GM23338 (cell line): ENCODE results near the gene PPL. TPM values are rescaled to one million over a fixed set of nuclear protein-coding genes. Genes with fewer than 3 reads are reported as not detected.

Experiments
- ATAC-seq: fragments of 200-7000 bp; cut with Tn5 transposase; 3 replicates; pipeline ENCODE4 v1.9.1; 2020
- DNase-seq: peaks from one replicate; pipeline ENCODE4 v3.0.0-alpha.2; 2015; ENCODE audit warnings: low spot score
- H2AFZ ChIP-seq: fragments of 200-600 bp; sonication (generic); 2 replicates; pipeline ENCODE4 v1.8.0; 2016; ENCODE audit warnings: antibody characterized with exemption, mild to moderate bottlenecking, moderate library complexity
- H3F3A ChIP-seq: fragments of 200-600 bp; sonication (generic); replicated peaks from 2 replicates; pipeline ENCODE4 v1.8.0; 2017; ENCODE audit warnings: antibody characterized with exemption, mixed run types, low read depth
- H3K27ac ChIP-seq: fragments of 200-600 bp; sonication (generic); 2 replicates; pipeline ENCODE4 v1.6.1; 2016; ENCODE audit warnings: low read depth
- H3K27me3 ChIP-seq: fragments of 200-600 bp; sonication (generic); 2 replicates; pipeline ENCODE4 v1.8.0; 2016; ENCODE audit warnings: mild to moderate bottlenecking, mixed run types, moderate library complexity; ENCODE audit not compliant: insufficient read depth
- H3K36me3 ChIP-seq: fragments of 200-600 bp; sonication (generic); 2 replicates; pipeline ENCODE4 v1.8.0; 2016; ENCODE audit warnings: mild to moderate bottlenecking; ENCODE audit not compliant: insufficient read depth
- H3K4me1 ChIP-seq: fragments of 200-600 bp; sonication (generic); 2 replicates; pipeline ENCODE4 v1.8.0; 2016; ENCODE audit warnings: mild to moderate bottlenecking, moderate library complexity; ENCODE audit not compliant: insufficient read depth
- H3K4me2 ChIP-seq: fragments of 200-600 bp; sonication (generic); 2 replicates; pipeline ENCODE4 v1.7.1; 2017; ENCODE audit warnings: mixed run types
- H3K4me3 ChIP-seq: fragments of 200-600 bp; sonication (generic); 2 replicates; pipeline ENCODE4 v1.6.1; 2016; ENCODE audit warnings: mixed run types
- H3K79me2 ChIP-seq: fragments of 200-600 bp; sonication (generic); replicated peaks from 2 replicates; pipeline ENCODE4 v1.8.0; 2017; ENCODE audit warnings: mild to moderate bottlenecking; ENCODE audit not compliant: insufficient read depth
- H3K9me2 ChIP-seq: fragments of 200-600 bp; sonication (generic); 2 replicates; pipeline ENCODE4 v1.8.0; 2017; ENCODE audit not compliant: insufficient read depth
- H4K20me1 ChIP-seq: fragments of 200-600 bp; sonication (generic); replicated peaks from 2 replicates; pipeline ENCODE4 v1.8.0; 2017; ENCODE audit warnings: mild to moderate bottlenecking; ENCODE audit not compliant: insufficient read depth
- H3K27ac Mint-ChIP-seq: 2 replicates; pipeline ENCODE4 v1.8.0; 2020; ENCODE audit warnings: inconsistent platforms, mild to moderate bottlenecking, moderate library complexity, mixed read lengths
- H3K27me3 Mint-ChIP-seq: 3 replicates; pipeline ENCODE4 v1.8.0; 2022; ENCODE audit warnings: low read depth, mild to moderate bottlenecking, moderate library complexity, mixed read lengths, inconsistent platforms; ENCODE audit not compliant: insufficient read depth, poor library complexity
- H3K36me3 Mint-ChIP-seq: 3 replicates; pipeline ENCODE4 v1.8.0; 2021; ENCODE audit warnings: low read depth, mild to moderate bottlenecking, inconsistent platforms, moderate library complexity, mixed read lengths
- H3K4me1 Mint-ChIP-seq: 3 replicates; pipeline ENCODE4 v1.8.0; 2020; ENCODE audit warnings: mild to moderate bottlenecking, inconsistent platforms, mixed read lengths
- H3K4me3 Mint-ChIP-seq: 3 replicates; pipeline ENCODE4 v1.8.0; 2021; ENCODE audit warnings: moderate library complexity, mild to moderate bottlenecking, inconsistent platforms, mixed read lengths
- H3K9me3 Mint-ChIP-seq: 3 replicates; pipeline ENCODE4 v1.8.0; 2020; ENCODE audit warnings: moderate library complexity, mild to moderate bottlenecking, inconsistent platforms, mixed read lengths
- CREB1 ChIP-seq: fragments of 250-450 bp; sonication (Bioruptor Pico); IDR thresholded peaks from 2 replicates; pipeline ENCODE4 v1.5.0; 2020; ENCODE audit warnings: low read depth, mild to moderate bottlenecking, moderate library complexity
- CTCF ChIP-seq, 2 experiments: fragments of 200-600 bp in 1 of 2; sonication (generic) in 1 of 2; conservative IDR thresholded peaks; 2 replicates each; pipeline versions ENCODE4 v1.5.1 to v1.6.1; 2016 to 2017; ENCODE audit warnings: antibody characterized with exemption in 2 of 2, low read depth in 2 of 2, mild to moderate bottlenecking in 2 of 2, moderate library complexity in 1 of 2
- ETS1 ChIP-seq: IDR thresholded peaks from 2 replicates; pipeline ENCODE4 v1.6.1; 2016; ENCODE audit warnings: antibody characterized with exemption
- EZH2 ChIP-seq: fragments of 200-600 bp; sonication (generic); IDR thresholded peaks from one replicate; pipeline ENCODE4 v1.8.0; 2017; ENCODE audit warnings: antibody characterized with exemption, mild to moderate bottlenecking, low read depth; ENCODE audit not compliant: unreplicated experiment
- EZH2phosphoT487 ChIP-seq: fragments of 200-600 bp; sonication (generic); IDR thresholded peaks from one replicate; pipeline ENCODE4 v1.8.1; 2018; ENCODE audit warnings: antibody characterized with exemption; ENCODE audit not compliant: unreplicated experiment
- NANOG ChIP-seq: IDR thresholded peaks from 2 replicates; pipeline ENCODE4 v1.6.1; 2016; ENCODE audit warnings: antibody characterized with exemption, borderline replicate concordance
- POLR2AphosphoS5 ChIP-seq: IDR thresholded peaks from 2 replicates; pipeline ENCODE4 v1.6.1; 2016; ENCODE audit warnings: antibody characterized with exemption, low read depth
- REST ChIP-seq: IDR thresholded peaks from one replicate; pipeline ENCODE4 v1.6.1; 2018; ENCODE audit warnings: antibody characterized with exemption; ENCODE audit not compliant: unreplicated experiment
- ZNF331 ChIP-seq: fragments of 250-450 bp; sonication (Bioruptor Pico); IDR thresholded peaks from 2 replicates; pipeline ENCODE4 v1.5.0; 2020; ENCODE audit warnings: low read depth, mild to moderate bottlenecking, moderate library complexity
- ZNF462 ChIP-seq: fragments of 250-450 bp; sonication (Bioruptor Pico); IDR thresholded peaks from 2 replicates; pipeline ENCODE4 v1.5.0; 2020; ENCODE audit warnings: mild to moderate bottlenecking, moderate library complexity
- polyA plus RNA-seq: library from polyadenylated mRNA; unstranded; fragments of >200 nt; fragmentation: Nextera tagmentation; extraction: Ambion mirVana; gene quantifications from 2 replicates; pipeline ENCODE4 v1.2.1, GENCODE V29; 2016
- total RNA-seq: library from RNA; depleted of rRNA; stranded (reverse); fragments of >200 nt; shearing (Covaris generic); gene quantifications from 2 replicates; pipeline ENCODE4 v1.2.3, GENCODE V29; 2014

PPL gene
- total and polyA plus RNA-seq, 2 experiments from 2014 or later = 10.6 to 31.7 TPM

GRCh38 chr16:4862639-4863038 is 74.3 kb downstream of the PPL start (continued):
- no peak for TF ChIP-seq EZH2
- no peak for TF ChIP-seq CTCF (conservative IDR thresholded peaks at IDR 0.05; ENCODE audit: low read depth in 2 of 2)
- TF ChIP-seq ZNF331 = no peak
- TF ChIP-seq REST = no peak
- TF ChIP-seq NANOG = no peak
- no peak for TF ChIP-seq POLR2AphosphoS5

- Histone ChIP-seq H3K36me3 (peaks cover 33% of the 10 kb centered on the region), H3K27ac (no peak overlapping the region), H3K4me1 (no peaks in the 10 kb centered on the region), H3K79me2 (peaks cover 44% of the 10 kb centered on the region), H2AFZ (no peak overlapping the region), H3K4me2 (no peak overlapping the region), H3F3A (0 out of 2 replicates have a peak, but pooled peaks cover 7% of the 10 kb centered on the region), H4K20me1 (peaks cover 28% of the 10 kb centered on the region), H3K9me2 (no peaks in the 10 kb centered on the region), H3K27me3 (no peaks in the 10 kb centered on the region), H3K4me3 (no peak overlapping the region)
- ATAC-seq = no peak
- no peaks in the 10 kb centered on the region for H3K9me3 Mint-ChIP-seq
- no peaks in the 10 kb centered on the region for H3K4me1 Mint-ChIP-seq
- H3K4me3 Mint-ChIP-seq = no peak overlapping the region
- H3K27ac Mint-ChIP-seq = no peak overlapping the region; the same call in 1 of the 2 replicates
- no peak for DNase-seq
- peaks cover 2% of the 10 kb centered on the region for H3K27me3 Mint-ChIP-seq
- peaks cover 51% of the 10 kb centered on the region for H3K36me3 Mint-ChIP-seq
- TF ChIP-seq EZH2phosphoT487 (no peak), ZNF331 (no peak), NANOG (no peak), EZH2 (no peak), CREB1 (CRISPR knock-in tag) (no peak), ZNF462 (CRISPR knock-in tag) (no peak), ETS1 (no peak), POLR2AphosphoS5 (no peak)
Observed at GRCh38 chr16:4860727-4861342, 76.1 kb downstream of the PPL start.
